Measurements from ENCODE around the gene HS2ST1.

GRCh38 chr1:87111659-87112371 is 197.4 kb downstream of the HS2ST1 start:
- TF ChIP-seq CTCF (IDR thresholded peaks at IDR 0.05; ENCODE audit: low read length), result no peak
- no peak for TF ChIP-seq EZH2 (IDR thresholded peaks at IDR 0.05; ENCODE audit: borderline replicate concordance, low read length)

Data from OCI-LY1 (cell line).